Glutamatergic neuron (in vitro differentiated cells): Measurements from ENCODE around the gene PLA2G2F. TPM values are rescaled to one million over a fixed set of nuclear protein-coding genes. Genes with fewer than 3 reads are reported as not detected.

Experiments used
- DNase-seq: peaks from one replicate; pipeline ENCODE4 v3.0.0; 2022
- H3K27ac Mint-ChIP-seq: one replicate; pipeline ENCODE4 v1.8.0; 2020; ENCODE audit warnings: mild to moderate bottlenecking, mixed read lengths, inconsistent platforms; ENCODE audit not compliant: unreplicated experiment
- H3K27me3 Mint-ChIP-seq: one replicate; pipeline ENCODE4 v1.8.0; 2020; ENCODE audit warnings: mild to moderate bottlenecking, moderate library complexity, mixed read lengths, inconsistent platforms; ENCODE audit not compliant: unreplicated experiment
- H3K36me3 Mint-ChIP-seq: one replicate; pipeline ENCODE4 v1.8.0; 2020; ENCODE audit warnings: mild to moderate bottlenecking, mixed read lengths, inconsistent platforms; ENCODE audit not compliant: unreplicated experiment
- H3K4me1 Mint-ChIP-seq: one replicate; pipeline ENCODE4 v1.8.0; 2020; ENCODE audit warnings: mild to moderate bottlenecking, low read depth, mixed read lengths, inconsistent platforms; ENCODE audit not compliant: unreplicated experiment
- H3K4me3 Mint-ChIP-seq: one replicate; pipeline ENCODE4 v1.8.0; 2020; ENCODE audit warnings: mild to moderate bottlenecking, mixed read lengths, inconsistent platforms; ENCODE audit not compliant: unreplicated experiment
- H3K9me3 Mint-ChIP-seq: one replicate; pipeline ENCODE4 v1.8.0; 2020; ENCODE audit warnings: mild to moderate bottlenecking, moderate library complexity, mixed read lengths, inconsistent platforms; ENCODE audit not compliant: unreplicated experiment
- CTCF ChIP-seq: fragments of 200-600 bp; sonication (generic); IDR thresholded peaks from one replicate; pipeline ENCODE4 v1.5.0; 2021; ENCODE audit not compliant: partially characterized antibody, unreplicated experiment
- total RNA-seq: library from RNA; stranded (reverse); fragmentation: NEBNext Ultra II Directional; extraction: Animal tissue kit (Norgen Biotek cat#: 25700); gene quantifications from one replicate; pipeline ENCODE4 v1.2.1, GENCODE V29; 2021; ENCODE audit not compliant: unreplicated experiment

Gene PLA2G2F
- total RNA-seq, 1 donor from 2014 or later: not detected

GRCh38 chr1:20137604-20138003 lies 1.5 kb upstream of the PLA2G2F start:
- no peak for TF ChIP-seq CTCF
- no peak overlapping the region for H3K27ac Mint-ChIP-seq

GRCh38 chr1:20138346-20138745 lies 777 bp upstream of the PLA2G2F start:
- no peak for TF ChIP-seq CTCF
- no peak for DNase-seq
- peaks cover 4% of the 10 kb centered on the region for H3K27me3 Mint-ChIP-seq
- no peaks in the 10 kb centered on the region for H3K36me3 Mint-ChIP-seq
- H3K4me3 Mint-ChIP-seq: no peak overlapping the region
- H3K4me1 Mint-ChIP-seq: no peaks in the 10 kb centered on the region
- H3K9me3 Mint-ChIP-seq: peaks cover 2% of the 10 kb centered on the region
- no peak overlapping the region for H3K27ac Mint-ChIP-seq

More at GRCh38 chr1:20137604-20138003, 1.5 kb upstream of the PLA2G2F start:
- DNase-seq: no peak
- H3K27me3 Mint-ChIP-seq: peaks cover 4% of the 10 kb centered on the region
- H3K9me3 Mint-ChIP-seq: peaks cover 2% of the 10 kb centered on the region
- H3K4me3 Mint-ChIP-seq: no peak overlapping the region
- no peaks in the 10 kb centered on the region for H3K4me1 Mint-ChIP-seq
- H3K36me3 Mint-ChIP-seq: no peaks in the 10 kb centered on the region

GRCh38 chr1:20139776-20140612 lies 871 bp downstream of the PLA2G2F start:
- DNase-seq: no peak
- no peaks in the 10 kb centered on the region for H3K36me3 Mint-ChIP-seq
- no peak for TF ChIP-seq CTCF
- no peaks in the 10 kb centered on the region for H3K4me1 Mint-ChIP-seq
- H3K4me3 Mint-ChIP-seq: no peak overlapping the region
- H3K27me3 Mint-ChIP-seq: peaks cover 7% of the 10 kb centered on the region
- H3K9me3 Mint-ChIP-seq: peaks cover 2% of the 10 kb centered on the region
- H3K27ac Mint-ChIP-seq: no peak overlapping the region

GRCh38 chr1:20141001-20141400 lies 1.9 kb downstream of the PLA2G2F start:
- Mint-ChIP-seq H3K36me3 (no peaks in the 10 kb centered on the region), H3K27ac (no peak overlapping the region), H3K27me3 (peaks cover 7% of the 10 kb centered on the region), H3K4me1 (no peaks in the 10 kb centered on the region), H3K4me3 (no peak overlapping the region), H3K9me3 (peaks cover 2% of the 10 kb centered on the region)
- DNase-seq: no peak
- TF ChIP-seq CTCF: no peak

GRCh38 chr1:20141466-20141865 lies 2.3 kb downstream of the PLA2G2F start:
- no peak overlapping the region for H3K27ac Mint-ChIP-seq
- no peaks in the 10 kb centered on the region for H3K36me3 Mint-ChIP-seq
- no peak for TF ChIP-seq CTCF
- peaks cover 1% of the 10 kb centered on the region for H3K9me3 Mint-ChIP-seq
- DNase-seq: no peak
- peaks cover 8% of the 10 kb centered on the region for H3K27me3 Mint-ChIP-seq
- no peak overlapping the region for H3K4me3 Mint-ChIP-seq
- H3K4me1 Mint-ChIP-seq: no peaks in the 10 kb centered on the region
